Caco-2 (cell line): Measurements from ENCODE around the gene ZNF316. TPM values are rescaled to one million over a fixed set of nuclear protein-coding genes. Genes with fewer than 3 reads are reported as not detected.

Source experiments
- BruUV-seq: library from RNA; stranded (reverse); fragments of 400-500 nt; replicated peaks from 2 replicates; lab custom pipeline; 2021; lab: Mats Ljungman, UMichigan
- CTCF ChIA-PET: fragments of 300-600 bp; sonication (Branson Sonifier 250); formaldehyde crosslinking; loops from one replicate; lab custom pipeline; 2022; ENCODE audit warnings: antibody characterized with exemption; lab: Charles Lee
- POLR2A ChIA-PET: fragments of 300-600 bp; sonication (Branson Sonifier 250); formaldehyde crosslinking; loops from one replicate; lab custom pipeline; 2022; ENCODE audit warnings: antibody characterized with exemption; lab: Charles Lee
- DNase-seq, 2 experiments: peaks; one replicate each; pipeline versions ENCODE4 v3.0.0 to v3.0.0-alpha.2; 2020 to 2022
- H3K27me3 ChIP-seq: replicated peaks from 2 replicates; pipeline ENCODE4 v1.6.0; 2011; ENCODE audit warnings: low read length; ENCODE audit not compliant: control insufficient read depth, insufficient read depth
- H3K36me3 ChIP-seq: 2 replicates; pipeline ENCODE4 v1.5.1; 2011; ENCODE audit warnings: low read length; ENCODE audit not compliant: control insufficient read depth, insufficient read depth
- H3K4me1 ChIP-seq: fragments of 250-450 bp; sonication (Bioruptor Pico); 2 replicates; pipeline ENCODE4 v1.5.1; 2020; ENCODE audit warnings: mild to moderate bottlenecking
- H3K4me3 ChIP-seq: 2 replicates; pipeline ENCODE4 v1.5.1; 2011; ENCODE audit warnings: low read depth, mild to moderate bottlenecking, control low read depth, low read length
- H3K9me3 ChIP-seq: fragments of 250-450 bp; sonication (Bioruptor Pico); 2 replicates; pipeline ENCODE4 v1.5.1; 2020; ENCODE audit warnings: mild to moderate bottlenecking, moderate library complexity
- H3K27ac Mint-ChIP-seq: one replicate; pipeline ENCODE4 v1.8.0; 2022; ENCODE audit warnings: mixed read lengths; ENCODE audit not compliant: unreplicated experiment
- H3K27me3 Mint-ChIP-seq: one replicate; pipeline ENCODE4 v1.8.0; 2022; ENCODE audit warnings: mixed read lengths; ENCODE audit not compliant: insufficient read depth, unreplicated experiment
- H3K36me3 Mint-ChIP-seq: one replicate; pipeline ENCODE4 v1.8.0; 2022; ENCODE audit warnings: mild to moderate bottlenecking, mixed read lengths; ENCODE audit not compliant: insufficient read depth, unreplicated experiment
- H3K4me1 Mint-ChIP-seq: one replicate; pipeline ENCODE4 v1.8.0; 2022; ENCODE audit warnings: low read depth, mixed read lengths; ENCODE audit not compliant: unreplicated experiment
- H3K4me3 Mint-ChIP-seq: one replicate; pipeline ENCODE4 v1.8.0; 2022; ENCODE audit warnings: mild to moderate bottlenecking, moderate library complexity, mixed read lengths; ENCODE audit not compliant: unreplicated experiment
- H3K9me3 Mint-ChIP-seq: one replicate; pipeline ENCODE4 v1.8.0; 2022; ENCODE audit warnings: mixed read lengths; ENCODE audit not compliant: unreplicated experiment
- intact Hi-C: fragments of 100-400 bp; cut with micrococcal nuclease; formaldehyde crosslinking; loops from one replicate; pipeline ENCODE4 v1.10.0; 2022; ENCODE audit not compliant: unreplicated experiment
- total RNA-seq: library from RNA; stranded (reverse); gene quantifications from 2 replicates; pipeline ENCODE4 v1.2.3, GENCODE V29; 2022
- TF ChIP-seq, protein P1 (sequence below), 2 experiments: fragments of 200-600 bp in 1 of 2; IDR thresholded peaks; 1 replicate in 1 of 2; 2 replicates in 1 of 2; pipeline versions ENCODE4 v1.5.1 to v1.8.0; 2011 to 2022; ENCODE audit warnings: antibody characterized with exemption in 1 of 2, control low read depth in 1 of 2, inconsistent platforms in 1 of 2, low read depth in 1 of 2, low read length in 1 of 2, mild to moderate bottlenecking in 1 of 2, moderate library complexity in 1 of 2; ENCODE audit not compliant: insufficient read depth in 1 of 2, severe bottlenecking in 1 of 2, unreplicated experiment in 1 of 2

Gene ZNF316
- total RNA-seq, 1 experiment from 2014 or later = 34.3 TPM

DNA sequence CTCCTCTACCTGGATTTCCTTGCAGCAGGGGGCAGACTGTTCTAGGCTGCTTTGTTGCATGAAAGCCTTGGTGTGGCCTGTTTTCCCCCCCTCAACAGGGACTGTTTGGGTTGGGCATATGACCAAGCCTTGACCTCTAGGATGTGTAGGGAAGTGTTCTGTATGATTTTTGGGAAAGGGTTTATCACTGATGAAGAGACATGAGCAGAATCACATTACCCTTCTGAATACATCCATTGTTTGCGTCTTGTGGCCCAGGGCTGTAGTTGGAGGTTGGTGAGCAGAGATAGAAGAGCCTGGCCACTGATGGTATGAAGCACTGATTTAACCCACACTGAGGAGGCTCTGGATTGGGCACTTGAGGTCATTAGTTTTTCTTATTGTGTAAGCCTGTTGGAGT is 43.0 kb downstream of the ZNF316 start:
- H3K9me3 Mint-ChIP-seq = peaks cover 44% of the 10 kb centered on the region
- H3K36me3 Mint-ChIP-seq = peaks cover 26% of the 10 kb centered on the region
- ChIA-PET POLR2A (no interaction called here), CTCF (no interaction called here)
- TF ChIP-seq, protein P1, sequence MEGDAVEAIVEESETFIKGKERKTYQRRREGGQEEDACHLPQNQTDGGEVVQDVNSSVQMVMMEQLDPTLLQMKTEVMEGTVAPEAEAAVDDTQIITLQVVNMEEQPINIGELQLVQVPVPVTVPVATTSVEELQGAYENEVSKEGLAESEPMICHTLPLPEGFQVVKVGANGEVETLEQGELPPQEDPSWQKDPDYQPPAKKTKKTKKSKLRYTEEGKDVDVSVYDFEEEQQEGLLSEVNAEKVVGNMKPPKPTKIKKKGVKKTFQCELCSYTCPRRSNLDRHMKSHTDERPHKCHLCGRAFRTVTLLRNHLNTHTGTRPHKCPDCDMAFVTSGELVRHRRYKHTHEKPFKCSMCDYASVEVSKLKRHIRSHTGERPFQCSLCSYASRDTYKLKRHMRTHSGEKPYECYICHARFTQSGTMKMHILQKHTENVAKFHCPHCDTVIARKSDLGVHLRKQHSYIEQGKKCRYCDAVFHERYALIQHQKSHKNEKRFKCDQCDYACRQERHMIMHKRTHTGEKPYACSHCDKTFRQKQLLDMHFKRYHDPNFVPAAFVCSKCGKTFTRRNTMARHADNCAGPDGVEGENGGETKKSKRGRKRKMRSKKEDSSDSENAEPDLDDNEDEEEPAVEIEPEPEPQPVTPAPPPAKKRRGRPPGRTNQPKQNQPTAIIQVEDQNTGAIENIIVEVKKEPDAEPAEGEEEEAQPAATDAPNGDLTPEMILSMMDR (IDR thresholded peaks at IDR 0.05; ENCODE audit: insufficient read depth in 1 of 2, low read depth in 1 of 2, low read length in 1 of 2, severe bottlenecking in 1 of 2, unreplicated experiment in 1 of 2) = no peak
- intact Hi-C loops = no loop called here
- H3K4me1 Mint-ChIP-seq = no peaks in the 10 kb centered on the region
- no TSS peak for BruUV-seq
- H3K27me3 Mint-ChIP-seq = no peaks in the 10 kb centered on the region
- no peak for DNase-seq
- no peak overlapping the region for H3K27ac Mint-ChIP-seq
- H3K4me1 ChIP-seq = no peaks in the 10 kb centered on the region
- H3K4me3 ChIP-seq = no peak overlapping the region
- no peaks in the 10 kb centered on the region for H3K27me3 ChIP-seq
- H3K9me3 ChIP-seq = peaks cover 71% of the 10 kb centered on the region
- H3K36me3 ChIP-seq = no peaks in the 10 kb centered on the region
- no peak overlapping the region for H3K4me3 Mint-ChIP-seq

DNA sequence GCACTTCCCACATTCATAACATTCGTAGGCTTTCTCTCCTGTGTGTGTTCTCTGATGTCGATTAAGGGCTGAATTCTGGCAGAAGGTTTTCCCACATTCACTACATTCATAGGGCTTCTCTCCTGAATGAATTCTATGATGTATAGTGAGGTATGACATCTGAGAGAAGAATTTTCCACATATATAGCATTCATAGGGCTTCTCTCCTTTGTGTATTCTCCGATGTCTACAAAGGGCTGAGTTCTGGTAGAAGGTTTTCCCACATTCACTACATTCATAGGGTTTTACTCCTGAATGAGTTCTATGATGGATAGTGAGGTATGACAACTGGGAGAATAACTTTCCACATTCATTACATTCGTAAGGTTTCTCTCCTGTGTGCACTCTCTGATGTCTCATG is 54.0 kb downstream of the ZNF316 start:
- no peak overlapping the region for H3K4me3 Mint-ChIP-seq
- H3K9me3 ChIP-seq = peaks cover 90% of the 10 kb centered on the region
- ChIA-PET POLR2A (no interaction called here), CTCF (no interaction called here)
- H3K36me3 Mint-ChIP-seq = no peaks in the 10 kb centered on the region
- DNase-seq = no peak
- H3K4me1 Mint-ChIP-seq = no peaks in the 10 kb centered on the region
- BruUV-seq = no TSS peak
- no peak overlapping the region for H3K4me3 ChIP-seq
- intact Hi-C loops = no loop called here
- H3K4me1 ChIP-seq = no peaks in the 10 kb centered on the region
- H3K9me3 Mint-ChIP-seq = peaks cover 31% of the 10 kb centered on the region
- H3K27ac Mint-ChIP-seq = no peak overlapping the region
- peaks cover 26% of the 10 kb centered on the region for H3K36me3 ChIP-seq
- no peaks in the 10 kb centered on the region for H3K27me3 Mint-ChIP-seq
- no peaks in the 10 kb centered on the region for H3K27me3 ChIP-seq
- TF ChIP-seq, protein P1 (IDR thresholded peaks at IDR 0.05; ENCODE audit: insufficient read depth in 1 of 2, low read depth in 1 of 2, low read length in 1 of 2, severe bottlenecking in 1 of 2, unreplicated experiment in 1 of 2) = no peak

DNA sequence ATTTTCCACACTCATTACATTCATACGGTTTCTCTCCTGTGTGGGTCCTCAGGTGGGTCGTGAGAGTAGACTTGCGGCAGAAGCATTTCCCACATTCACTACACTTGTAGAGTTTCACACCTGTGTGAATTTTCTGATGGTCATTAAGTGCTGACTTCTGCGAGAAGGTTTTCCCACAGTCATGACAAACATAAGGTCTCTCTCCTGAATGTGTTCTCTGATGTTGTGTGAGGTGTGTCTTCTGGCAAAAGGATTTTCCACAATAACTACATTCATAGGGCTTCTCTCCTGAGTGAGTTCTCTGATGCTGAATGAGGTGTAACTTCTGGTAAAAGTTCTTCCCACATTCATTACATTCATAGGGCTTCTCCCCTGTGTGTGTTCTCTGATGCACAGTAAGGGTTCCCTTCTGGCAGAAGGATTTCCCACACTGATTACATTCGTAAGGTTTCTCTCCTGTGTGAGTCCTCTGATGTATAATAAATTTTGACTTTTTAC is 54.5 kb downstream of the ZNF316 start:
- peaks cover 26% of the 10 kb centered on the region for H3K9me3 Mint-ChIP-seq
- no peaks in the 10 kb centered on the region for H3K36me3 Mint-ChIP-seq
- no peak overlapping the region for H3K27ac Mint-ChIP-seq
- TF ChIP-seq, protein P1 (IDR thresholded peaks at IDR 0.05; ENCODE audit: insufficient read depth in 1 of 2, low read depth in 1 of 2, low read length in 1 of 2, severe bottlenecking in 1 of 2, unreplicated experiment in 1 of 2) = no peak
- no peaks in the 10 kb centered on the region for H3K4me1 Mint-ChIP-seq
- CTCF ChIA-PET = no interaction called here
- intact Hi-C loops = no loop called here
- BruUV-seq = no TSS peak
- no peaks in the 10 kb centered on the region for H3K27me3 Mint-ChIP-seq
- POLR2A ChIA-PET = no interaction called here
- no peak overlapping the region for H3K4me3 Mint-ChIP-seq
- no peak overlapping the region for H3K4me3 ChIP-seq
- DNase-seq = no peak
- peaks cover 26% of the 10 kb centered on the region for H3K36me3 ChIP-seq
- H3K4me1 ChIP-seq = no peaks in the 10 kb centered on the region
- no peaks in the 10 kb centered on the region for H3K27me3 ChIP-seq
- peaks cover 85% of the 10 kb centered on the region for H3K9me3 ChIP-seq
